LNCAP (cell line): ENCODE measurements around the gene DTYMK.

Experiments
- TF ChIP-seq, protein P1 (sequence below): fragments of 450-650 bp; IDR thresholded peaks from 2 replicates; pipeline ENCODE4 v1.5.1; 2017; ENCODE audit warnings: mild to moderate bottlenecking

Gene DTYMK

DNA sequence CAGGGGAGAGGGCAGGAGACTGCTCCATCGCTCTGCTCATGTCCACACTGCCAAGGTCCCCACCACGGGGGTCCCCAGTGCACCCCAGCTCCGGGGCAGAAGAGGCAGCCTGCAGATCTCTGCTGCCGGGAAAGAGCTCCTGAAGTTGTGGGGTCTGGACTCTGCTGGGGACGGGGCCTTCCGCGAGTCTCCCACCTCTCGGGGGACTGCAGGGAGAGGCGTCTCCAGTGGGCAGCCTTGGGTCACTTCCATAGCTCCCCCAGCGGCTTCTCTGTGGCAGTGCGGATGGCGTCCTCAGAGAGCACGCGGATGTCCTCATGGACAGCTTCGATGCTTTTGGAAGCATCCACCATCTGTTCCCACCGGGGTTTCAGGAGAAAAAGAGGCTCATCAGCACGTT is 10.7 kb downstream of the DTYMK start:
- TF ChIP-seq, protein P1, sequence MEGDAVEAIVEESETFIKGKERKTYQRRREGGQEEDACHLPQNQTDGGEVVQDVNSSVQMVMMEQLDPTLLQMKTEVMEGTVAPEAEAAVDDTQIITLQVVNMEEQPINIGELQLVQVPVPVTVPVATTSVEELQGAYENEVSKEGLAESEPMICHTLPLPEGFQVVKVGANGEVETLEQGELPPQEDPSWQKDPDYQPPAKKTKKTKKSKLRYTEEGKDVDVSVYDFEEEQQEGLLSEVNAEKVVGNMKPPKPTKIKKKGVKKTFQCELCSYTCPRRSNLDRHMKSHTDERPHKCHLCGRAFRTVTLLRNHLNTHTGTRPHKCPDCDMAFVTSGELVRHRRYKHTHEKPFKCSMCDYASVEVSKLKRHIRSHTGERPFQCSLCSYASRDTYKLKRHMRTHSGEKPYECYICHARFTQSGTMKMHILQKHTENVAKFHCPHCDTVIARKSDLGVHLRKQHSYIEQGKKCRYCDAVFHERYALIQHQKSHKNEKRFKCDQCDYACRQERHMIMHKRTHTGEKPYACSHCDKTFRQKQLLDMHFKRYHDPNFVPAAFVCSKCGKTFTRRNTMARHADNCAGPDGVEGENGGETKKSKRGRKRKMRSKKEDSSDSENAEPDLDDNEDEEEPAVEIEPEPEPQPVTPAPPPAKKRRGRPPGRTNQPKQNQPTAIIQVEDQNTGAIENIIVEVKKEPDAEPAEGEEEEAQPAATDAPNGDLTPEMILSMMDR = no peak

- TF ChIP-seq, protein P1 = no peak
Measured at GRCh38 chr2:241673797-241674725, 12.6 kb downstream of the DTYMK start.

DNA sequence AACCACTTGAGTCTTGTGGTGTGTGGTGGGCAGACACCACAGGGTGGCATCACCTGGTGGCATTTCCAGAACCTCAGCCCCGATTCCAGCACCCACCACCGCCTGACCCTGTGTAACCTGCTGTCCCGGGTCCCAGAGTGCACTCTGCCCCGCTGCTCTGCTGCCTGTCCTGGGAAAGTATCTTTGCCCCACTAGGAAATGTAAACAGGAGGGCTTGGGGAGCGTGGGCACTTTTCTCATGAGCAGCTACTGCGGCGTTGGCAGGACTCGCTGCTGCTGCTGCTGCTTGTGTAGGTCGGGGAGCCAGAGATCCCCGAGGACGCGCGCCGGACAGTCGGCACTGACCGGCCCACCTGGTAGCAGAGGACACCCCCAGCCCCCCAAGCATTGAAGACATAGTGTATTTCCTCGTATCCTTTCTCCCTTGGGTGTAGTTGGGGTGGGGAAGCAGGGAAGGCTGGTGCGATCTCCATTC is 13.4 kb downstream of the DTYMK start:
- TF ChIP-seq, protein P1 = no peak

DNA sequence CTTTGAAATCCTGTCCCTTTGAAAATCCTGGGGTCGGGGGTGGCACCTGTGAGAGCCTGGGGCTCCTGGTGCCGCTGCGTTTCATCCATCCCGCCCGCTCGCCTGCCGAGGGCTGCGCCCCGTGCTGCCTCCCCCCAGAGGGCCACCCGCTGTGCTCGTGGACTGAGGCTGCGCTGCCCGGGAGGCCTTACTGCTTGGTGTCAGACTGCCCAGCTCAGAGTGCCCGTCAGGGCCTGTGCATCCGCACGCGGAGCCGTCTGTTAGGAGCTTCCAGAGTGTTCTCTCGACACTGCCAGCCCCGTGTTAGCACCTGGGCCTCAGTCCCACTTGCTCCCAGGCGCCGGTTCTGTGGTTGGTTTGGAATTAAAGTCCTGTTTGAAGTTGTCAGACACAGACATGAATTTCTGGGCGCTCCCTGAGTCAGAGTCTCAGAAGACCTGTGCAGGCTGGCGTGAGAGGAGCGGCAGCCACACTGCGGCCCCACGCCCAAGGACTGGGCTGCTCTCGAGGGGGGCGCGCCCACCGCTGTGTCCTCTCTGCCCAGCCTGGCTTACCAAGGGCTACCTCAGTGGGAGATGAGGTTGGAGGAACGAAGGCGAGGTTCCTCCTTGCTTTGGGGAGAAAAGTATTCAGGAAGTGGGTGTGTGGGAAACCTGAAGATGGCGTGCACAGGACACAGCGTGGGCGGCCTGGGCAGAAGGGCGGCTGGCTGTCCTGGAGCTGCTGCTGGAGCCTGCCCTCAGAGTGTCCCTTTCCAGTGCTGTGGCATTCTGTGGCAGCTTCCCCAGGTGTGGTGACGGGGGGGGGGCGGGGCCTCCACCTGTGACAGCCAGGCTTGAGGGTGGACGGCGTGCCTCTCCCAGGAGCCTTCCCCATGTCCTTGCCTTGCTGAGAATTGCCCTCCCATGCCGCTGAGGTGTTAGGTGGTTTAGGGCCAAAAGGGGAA is 14.1 kb downstream of the DTYMK start:
- TF ChIP-seq, protein P1 = no peak

DNA sequence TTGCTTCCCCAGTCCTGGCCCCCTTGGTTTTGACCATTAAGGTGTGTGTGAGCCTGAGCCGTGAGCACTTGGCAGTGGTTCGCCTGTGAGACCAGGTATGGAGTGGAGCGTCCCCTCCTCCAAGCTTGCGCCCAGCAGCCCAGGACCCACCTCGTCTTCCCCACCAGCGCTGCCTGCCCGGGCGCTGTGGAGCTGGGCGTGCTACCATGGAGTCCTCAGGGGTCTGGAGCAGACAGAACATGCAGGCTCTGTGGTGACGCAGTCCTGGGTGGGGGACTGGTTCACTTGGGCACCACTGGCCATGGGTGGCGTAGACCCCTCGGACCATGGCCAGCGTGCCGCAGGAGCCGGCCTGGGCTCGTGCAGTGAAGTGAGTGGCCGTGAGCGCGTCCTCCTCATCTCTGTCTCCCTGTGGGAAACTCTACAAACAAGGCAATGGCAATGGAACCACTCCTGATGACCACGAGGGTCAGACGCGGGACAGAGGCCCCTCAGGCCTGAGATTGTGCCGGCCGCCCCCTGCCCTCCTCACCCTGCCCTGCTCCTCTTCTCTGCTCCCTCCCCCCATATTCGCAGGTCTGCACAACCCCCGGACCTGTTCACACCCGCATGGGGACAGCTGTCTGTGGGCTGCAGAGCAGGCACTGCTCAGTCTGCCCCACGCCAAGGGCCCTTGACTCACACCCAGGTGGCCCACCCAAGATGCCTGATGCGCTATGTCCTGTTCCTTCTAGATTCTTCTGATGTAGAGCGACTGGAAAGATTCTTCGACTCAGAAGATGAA is 15.0 kb downstream of the DTYMK start:
- TF ChIP-seq, protein P1 = no peak

DNA sequence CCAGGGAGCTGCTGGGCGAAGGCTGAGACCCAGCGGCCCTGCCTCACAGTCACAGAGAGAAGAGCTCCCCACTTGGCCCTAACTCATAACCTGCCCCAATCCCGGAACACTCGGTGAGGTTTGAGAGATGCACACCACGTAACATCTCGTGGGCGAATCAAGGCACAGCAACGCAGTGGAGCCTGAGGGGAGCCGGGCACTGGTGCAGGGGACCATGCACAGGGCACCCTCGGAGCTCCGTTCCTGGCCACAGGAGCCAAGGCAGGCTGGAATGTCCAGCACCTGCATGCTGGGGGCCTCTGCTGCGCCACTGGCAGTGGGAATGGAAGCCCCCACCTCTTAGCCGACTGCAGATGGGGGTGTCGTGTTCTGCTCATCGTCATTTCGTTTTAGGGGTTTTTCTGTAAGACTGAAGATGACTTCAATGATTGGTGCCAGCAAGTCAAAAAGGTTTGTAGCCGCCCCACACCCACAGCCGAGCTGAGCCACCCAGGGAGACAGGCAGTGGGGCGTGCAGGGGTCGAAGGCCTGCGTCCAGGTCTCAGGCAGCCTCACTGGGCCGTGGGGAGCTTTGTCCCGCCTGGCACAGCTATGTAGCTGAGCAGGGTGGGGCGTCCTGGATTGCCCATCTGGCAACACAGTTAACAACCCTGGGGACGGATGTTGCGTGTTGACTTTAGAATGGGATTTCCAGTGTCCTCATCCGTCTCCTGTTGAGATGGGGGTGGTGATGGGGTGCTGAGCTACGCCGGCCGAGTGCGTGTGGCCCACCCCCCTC is 16.1 kb downstream of the DTYMK start:
- TF ChIP-seq, protein P1 = no peak
